Skeletal muscle satellite cell (primary cell): Measurements from ENCODE around the gene SCNN1A.
A peak's percentile ranks its signal among the peaks of the same experiment; 100 is the strongest.

Experiments
- H3K27me3 ChIP-seq: 2 replicates; pipeline ENCODE4 v1.7.0; 2013; ENCODE audit warnings: low read length; ENCODE audit not compliant: control insufficient read depth, insufficient read depth
- H3K36me3 ChIP-seq: 2 replicates; pipeline ENCODE4 v1.7.0; 2013; ENCODE audit warnings: mild to moderate bottlenecking, control low read depth, low read length; ENCODE audit not compliant: insufficient read depth
- H3K4me1 ChIP-seq: 2 replicates; pipeline ENCODE4 v1.7.0; 2013; ENCODE audit warnings: low read length; ENCODE audit not compliant: control insufficient read depth, insufficient read depth
- H3K4me2 ChIP-seq: 2 replicates; pipeline ENCODE4 v1.7.0; 2013; ENCODE audit warnings: mild to moderate bottlenecking, low read length
- H3K4me3 ChIP-seq: 2 replicates; pipeline ENCODE4 v1.7.0; 2013; ENCODE audit warnings: low read length
- H3K9ac ChIP-seq: 2 replicates; pipeline ENCODE4 v1.7.0; 2013; ENCODE audit warnings: mild to moderate bottlenecking, low read depth, low read length, moderate library complexity
- H3K9me3 ChIP-seq: replicated peaks from 2 replicates; pipeline ENCODE4 v1.7.0; 2013; ENCODE audit warnings: mild to moderate bottlenecking, control low read depth, low read length

The SCNN1A gene

DNA sequence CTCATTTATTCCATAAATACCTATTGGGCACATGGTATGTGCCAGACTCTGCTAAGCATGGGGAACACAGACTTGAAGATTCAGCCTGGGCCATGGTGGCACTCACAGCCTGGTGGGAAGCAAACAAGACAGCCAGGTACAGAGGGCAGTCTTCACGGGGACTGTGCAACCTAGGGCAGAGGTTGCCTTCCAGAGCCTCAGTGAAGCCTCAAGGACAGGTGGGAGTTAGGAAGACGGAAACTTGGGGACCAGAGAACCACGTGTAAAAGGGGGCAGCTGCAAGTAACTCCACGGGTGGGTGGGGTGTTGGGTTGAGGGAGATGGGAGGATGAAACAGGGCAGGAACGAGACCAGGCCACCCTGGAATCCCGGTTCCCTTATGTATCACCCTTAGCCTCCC is 7.6 kb upstream of the SCNN1A start:
- H3K36me3 ChIP-seq, result peaks cover 29% of the 10 kb centered on the region
- H3K4me3 ChIP-seq, result peak overlapping the region; percentile 89
- peak overlapping the region; percentile 99 for H3K9ac ChIP-seq
- H3K9me3 ChIP-seq, result no peaks in the 10 kb centered on the region
- no peaks in the 10 kb centered on the region for H3K27me3 ChIP-seq
- H3K4me1 ChIP-seq, result peaks cover 30% of the 10 kb centered on the region
- H3K4me2 ChIP-seq, result peak overlapping the region; percentile 99

DNA sequence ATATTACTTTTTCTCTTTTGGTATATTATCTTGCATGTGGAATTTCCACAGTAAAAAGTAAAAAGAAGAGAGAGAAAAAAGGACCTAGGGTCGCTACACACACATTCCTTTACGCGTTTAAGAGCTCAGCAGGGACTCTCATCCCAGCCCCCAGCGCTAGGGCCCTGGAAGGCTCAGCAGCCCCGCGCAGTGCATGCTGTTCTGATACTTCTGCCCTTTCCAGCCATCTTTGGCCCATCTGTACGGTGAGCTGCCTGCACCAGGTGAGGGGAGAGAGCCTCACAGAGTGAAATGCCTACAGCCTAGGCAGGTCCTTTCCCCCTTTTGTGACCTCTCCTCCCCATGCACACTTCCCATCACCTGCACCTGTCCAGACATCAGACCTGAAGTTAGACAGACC is 7.0 kb upstream of the SCNN1A start:
- H3K4me1 ChIP-seq, result peaks cover 36% of the 10 kb centered on the region
- peaks cover 23% of the 10 kb centered on the region for H3K36me3 ChIP-seq
- no peaks in the 10 kb centered on the region for H3K9me3 ChIP-seq
- no peak overlapping the region for H3K4me3 ChIP-seq
- H3K27me3 ChIP-seq, result no peaks in the 10 kb centered on the region
- no peak overlapping the region for H3K4me2 ChIP-seq
- no peak overlapping the region for H3K9ac ChIP-seq

GRCh38 chr12:6380141-6381121 is 5.1 kb upstream of the SCNN1A start:
- Histone ChIP-seq H3K9me3 (no peaks in the 10 kb centered on the region), H3K9ac (no peak overlapping the region), H3K36me3 (peaks cover 7% of the 10 kb centered on the region), H3K4me1 (peaks cover 48% of the 10 kb centered on the region), H3K27me3 (no peaks in the 10 kb centered on the region), H3K4me3 (no peak overlapping the region), H3K4me2 (no peak overlapping the region)

GRCh38 chr12:6378709-6379472 is 3.5 kb upstream of the SCNN1A start:
- H3K9me3 ChIP-seq, result no peaks in the 10 kb centered on the region
- H3K9ac ChIP-seq, result no peak overlapping the region
- no peak overlapping the region for H3K4me2 ChIP-seq
- H3K4me3 ChIP-seq, result no peak overlapping the region
- H3K36me3 ChIP-seq, result no peaks in the 10 kb centered on the region
- H3K4me1 ChIP-seq, result peaks cover 42% of the 10 kb centered on the region
- H3K27me3 ChIP-seq, result no peaks in the 10 kb centered on the region

- H3K9ac ChIP-seq, result peak overlapping the region; percentile 79
- peak overlapping the region; percentile 27 for H3K4me2 ChIP-seq
- no peaks in the 10 kb centered on the region for H3K36me3 ChIP-seq
- H3K27me3 ChIP-seq, result no peaks in the 10 kb centered on the region
- peaks cover 46% of the 10 kb centered on the region for H3K4me1 ChIP-seq
- no peak overlapping the region for H3K4me3 ChIP-seq
- no peaks in the 10 kb centered on the region for H3K9me3 ChIP-seq
These were observed 2.3 kb upstream of the SCNN1A start for GRCh38 chr12:6377667-6377994.

DNA sequence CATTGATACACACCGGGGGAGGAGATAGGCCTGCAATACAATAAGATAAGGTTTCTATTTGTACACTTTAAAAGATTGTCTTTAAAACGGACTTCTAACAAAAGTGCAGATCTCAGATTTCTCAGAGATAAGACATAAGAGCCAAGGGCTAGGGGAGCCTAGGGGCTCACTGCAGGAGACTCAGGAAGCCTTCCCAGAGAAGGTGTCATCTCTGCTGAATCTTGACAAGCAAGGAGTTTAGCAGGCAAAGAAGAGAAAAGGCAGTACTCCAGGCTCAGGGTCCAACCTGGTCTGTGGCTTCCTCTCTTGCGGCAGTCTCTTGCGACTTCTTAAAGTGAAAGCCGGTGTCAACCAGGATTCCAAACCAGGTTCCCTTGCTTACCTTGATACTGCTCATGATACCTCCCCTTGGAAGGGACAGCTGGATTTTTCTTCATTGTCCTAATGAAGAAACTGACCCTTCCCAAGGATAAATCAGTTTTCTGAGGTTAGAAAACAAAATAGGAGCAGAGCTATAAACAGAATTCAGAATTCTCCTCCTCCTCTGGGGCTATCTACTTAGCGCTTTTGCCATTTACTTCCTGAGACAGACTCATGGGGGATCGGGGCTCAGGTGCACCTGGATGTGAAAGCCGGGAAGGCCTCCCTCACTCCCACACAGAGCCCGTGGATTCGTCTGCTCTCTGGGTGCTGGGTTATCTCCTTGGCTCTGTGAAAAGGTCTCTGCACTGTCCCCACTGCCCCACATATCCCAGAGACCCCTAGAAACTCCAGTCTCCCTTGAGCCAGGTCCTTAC is 1.7 kb upstream of the SCNN1A start:
- Histone ChIP-seq H3K4me3 (peak overlapping the region; percentile 13), H3K9ac (peak overlapping the region; percentile 79), H3K27me3 (no peaks in the 10 kb centered on the region), H3K36me3 (no peaks in the 10 kb centered on the region), H3K4me1 (peaks cover 52% of the 10 kb centered on the region), H3K4me2 (peak overlapping the region; percentile 62), H3K9me3 (no peaks in the 10 kb centered on the region)

DNA sequence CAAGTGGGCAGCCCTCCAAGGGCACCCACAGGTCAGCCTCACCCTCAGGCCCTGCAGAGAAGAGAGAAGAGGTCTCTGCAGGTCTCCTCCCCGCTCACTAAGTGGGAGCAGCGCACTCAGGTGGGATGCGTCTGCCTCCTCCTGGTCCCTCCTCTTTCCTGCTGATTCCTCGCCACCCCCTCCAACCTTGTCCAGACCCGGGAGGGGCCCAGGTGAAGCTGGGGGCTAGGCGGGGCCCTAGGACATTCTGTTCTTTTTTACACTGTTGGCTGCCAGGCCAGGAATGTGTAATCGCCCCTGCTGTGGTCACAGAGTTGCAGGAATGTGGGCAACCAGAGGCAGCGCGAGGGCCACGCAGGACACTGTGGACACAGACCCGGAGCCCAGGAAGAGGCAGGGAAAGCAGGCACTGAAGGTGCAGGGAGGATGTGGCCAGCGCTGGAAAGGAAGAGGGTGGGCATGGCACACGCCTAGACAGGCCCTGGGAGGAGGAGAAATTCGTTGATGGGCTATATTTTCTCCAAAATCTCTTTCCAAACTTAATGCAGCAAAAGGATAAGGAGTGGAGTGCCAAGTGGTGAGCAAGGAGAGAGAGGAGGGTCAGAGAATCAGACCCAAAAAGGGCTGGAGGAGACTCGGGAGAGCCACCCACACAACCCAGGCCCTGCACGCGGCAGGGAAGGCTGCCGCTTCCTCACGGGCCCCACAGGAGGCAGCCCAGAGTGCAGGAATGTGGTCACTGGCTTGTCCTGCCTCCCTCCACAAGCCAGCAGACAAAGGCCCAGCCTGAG is 911 bp upstream of the SCNN1A start:
- Histone ChIP-seq H3K4me3 (peak overlapping the region; percentile 13), H3K4me1 (peaks cover 59% of the 10 kb centered on the region), H3K9ac (peak overlapping the region; percentile 79)

DNA sequence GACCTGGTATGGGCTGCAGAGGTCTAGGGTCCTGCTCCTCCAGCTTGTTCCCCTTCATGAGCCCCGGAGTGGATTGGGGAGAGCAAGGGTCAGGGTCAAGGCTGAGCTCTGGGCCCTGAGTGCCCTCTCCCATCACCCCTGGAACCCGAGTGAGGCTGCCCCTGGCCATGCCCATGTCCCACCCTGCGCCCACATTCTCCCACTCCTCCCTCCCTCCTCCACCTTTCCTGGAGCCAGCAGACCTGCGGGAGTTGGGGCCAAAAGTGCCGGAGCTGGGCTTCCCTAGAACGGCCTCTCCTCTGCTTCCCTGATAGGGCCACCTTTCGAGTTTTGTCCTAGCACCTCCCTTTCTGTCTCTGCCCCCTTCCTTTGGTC is 590 bp downstream of the SCNN1A start:
- H3K4me3 ChIP-seq, result no peak overlapping the region
- peaks cover 73% of the 10 kb centered on the region for H3K4me1 ChIP-seq
- H3K27me3 ChIP-seq, result no peaks in the 10 kb centered on the region
- H3K36me3 ChIP-seq, result no peaks in the 10 kb centered on the region
- peak overlapping the region; percentile 79 for H3K9ac ChIP-seq
- no peaks in the 10 kb centered on the region for H3K9me3 ChIP-seq
- H3K4me2 ChIP-seq, result no peak overlapping the region

More for the DNA sequence above, 911 bp upstream of the SCNN1A start:
- H3K36me3 ChIP-seq, result no peaks in the 10 kb centered on the region
- H3K9me3 ChIP-seq, result no peaks in the 10 kb centered on the region
- peak overlapping the region; percentile 62 for H3K4me2 ChIP-seq
- no peaks in the 10 kb centered on the region for H3K27me3 ChIP-seq

GRCh38 chr12:6374028-6374785 is 1.2 kb downstream of the SCNN1A start:
- no peak overlapping the region for H3K9ac ChIP-seq
- no peak overlapping the region for H3K4me2 ChIP-seq
- no peaks in the 10 kb centered on the region for H3K27me3 ChIP-seq
- no peaks in the 10 kb centered on the region for H3K9me3 ChIP-seq
- peaks cover 73% of the 10 kb centered on the region for H3K4me1 ChIP-seq
- no peaks in the 10 kb centered on the region for H3K36me3 ChIP-seq
- H3K4me3 ChIP-seq, result no peak overlapping the region

GRCh38 chr12:6373022-6373787 is 2.2 kb downstream of the SCNN1A start:
- H3K4me2 ChIP-seq, result peak overlapping the region; percentile 74
- no peaks in the 10 kb centered on the region for H3K36me3 ChIP-seq
- H3K27me3 ChIP-seq, result no peaks in the 10 kb centered on the region
- H3K9me3 ChIP-seq, result no peaks in the 10 kb centered on the region
- H3K4me3 ChIP-seq, result no peak overlapping the region
- peaks cover 73% of the 10 kb centered on the region for H3K4me1 ChIP-seq
- H3K9ac ChIP-seq, result no peak overlapping the region
